ENCODE data around the gene GABRR2.

GRCh38 chr6:89243331-89243629 lies 71.8 kb downstream of the GABRR2 start:
- TF ChIP-seq POLR2A (IDR thresholded peaks at IDR 0.05) (no peak), CTCF (IDR thresholded peaks at IDR 0.05) (no peak)

Measured in vagina (tissue), 2 donors.